HG03354 (cell line): Measurements from ENCODE around the gene USP8.

ENCODE experiments used
- ATAC-seq: cut with Tn5 transposase; IDR thresholded peaks from one replicate; pipeline ENCODE4 v1.9.1; 2021; ENCODE audit warnings: mild to moderate bottlenecking; ENCODE audit not compliant: unreplicated experiment, poor library complexity, severe bottlenecking

Gene USP8

DNA sequence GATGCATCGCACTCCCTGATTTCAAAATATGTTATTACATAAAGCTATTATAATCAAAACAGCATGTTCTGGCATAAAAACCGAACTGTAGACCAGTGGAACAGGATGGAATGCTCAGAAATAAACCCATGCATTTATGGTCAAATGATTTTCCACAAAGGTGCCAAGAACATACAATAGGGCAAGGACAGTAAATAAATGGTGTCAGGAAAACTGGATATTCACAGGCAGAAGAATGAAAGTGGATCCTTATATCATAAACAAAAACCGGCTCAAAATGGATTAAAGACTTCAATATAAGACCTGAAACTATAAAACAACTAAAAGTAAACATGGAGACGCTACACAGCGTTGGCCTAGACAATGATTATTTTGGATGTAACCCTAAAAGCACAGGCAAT lies 99.6 kb downstream of the USP8 start:
- ATAC-seq = no peak

DNA sequence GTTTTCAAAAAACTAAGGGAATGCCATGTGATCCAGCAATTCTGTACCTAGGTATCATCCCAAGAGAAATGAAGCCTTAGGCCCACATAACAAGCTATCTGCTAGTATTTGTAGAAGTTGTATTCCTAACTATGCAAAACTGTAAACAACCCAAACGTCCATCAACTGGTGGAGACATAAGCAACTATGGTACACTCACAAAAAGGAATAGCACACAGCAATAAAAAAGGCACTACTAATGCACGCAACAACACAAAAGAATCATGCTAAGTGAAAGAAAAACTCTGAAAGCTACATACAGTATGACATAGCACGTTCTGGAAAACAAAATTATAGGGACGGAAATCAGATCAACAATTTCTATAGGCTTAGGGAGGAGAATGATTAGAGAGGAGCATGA lies 107.0 kb downstream of the USP8 start:
- no peak for ATAC-seq

DNA sequence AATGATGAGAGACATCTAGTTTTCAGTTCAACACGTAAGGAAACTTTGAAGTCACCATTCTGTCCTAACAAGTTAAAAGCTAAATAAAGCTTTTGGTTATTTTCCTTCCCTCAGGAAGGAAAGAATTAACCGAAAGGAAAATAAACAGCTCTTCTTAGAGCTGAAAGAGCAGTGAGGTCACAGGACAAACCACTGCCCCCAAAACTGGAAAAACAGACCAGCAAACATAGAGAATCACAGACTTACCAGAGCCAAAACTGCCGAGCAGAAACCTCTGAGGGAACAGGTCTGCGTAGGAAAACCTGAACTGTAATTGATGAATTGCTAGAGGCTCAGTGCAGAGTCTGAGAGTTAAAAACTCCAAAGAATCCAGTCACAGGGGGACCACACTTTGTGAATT lies 107.6 kb downstream of the USP8 start:
- no peak for ATAC-seq

DNA sequence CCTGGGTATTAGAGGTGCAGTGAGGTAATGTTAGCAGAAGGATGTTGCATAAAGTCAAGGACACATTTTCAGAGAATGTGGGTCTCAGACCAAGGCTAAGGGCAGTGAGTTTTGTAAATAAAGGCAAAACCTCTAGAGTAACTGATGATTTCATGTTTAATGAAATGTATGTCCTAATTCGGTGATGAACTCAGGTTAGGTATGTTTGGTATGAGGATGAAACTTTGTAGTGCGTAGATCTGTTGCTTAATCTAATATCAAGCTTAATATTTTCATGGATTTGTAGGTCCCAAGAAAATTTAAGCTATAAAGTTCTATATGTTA lies 118.6 kb downstream of the USP8 start:
- ATAC-seq = no peak

DNA sequence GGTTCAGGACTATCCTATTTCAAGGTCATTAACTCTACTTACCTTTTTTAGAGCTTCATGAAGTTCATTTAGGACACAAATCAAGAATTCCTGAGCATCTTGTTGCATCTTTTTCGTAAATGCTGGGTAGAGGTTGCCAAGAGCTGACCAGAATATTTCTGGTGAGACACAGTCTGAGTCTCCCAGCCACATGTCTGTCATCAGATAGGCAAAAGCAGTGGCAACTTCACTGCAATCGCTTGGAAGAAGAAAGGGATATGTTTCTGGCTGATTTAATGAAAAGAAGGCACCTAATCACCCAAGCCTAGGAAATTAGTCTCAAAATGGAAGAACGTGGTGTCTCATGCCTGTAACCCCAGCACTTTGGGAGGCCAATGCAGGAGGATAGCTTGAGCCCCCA lies 119.4 kb downstream of the USP8 start:
- no peak for ATAC-seq

DNA sequence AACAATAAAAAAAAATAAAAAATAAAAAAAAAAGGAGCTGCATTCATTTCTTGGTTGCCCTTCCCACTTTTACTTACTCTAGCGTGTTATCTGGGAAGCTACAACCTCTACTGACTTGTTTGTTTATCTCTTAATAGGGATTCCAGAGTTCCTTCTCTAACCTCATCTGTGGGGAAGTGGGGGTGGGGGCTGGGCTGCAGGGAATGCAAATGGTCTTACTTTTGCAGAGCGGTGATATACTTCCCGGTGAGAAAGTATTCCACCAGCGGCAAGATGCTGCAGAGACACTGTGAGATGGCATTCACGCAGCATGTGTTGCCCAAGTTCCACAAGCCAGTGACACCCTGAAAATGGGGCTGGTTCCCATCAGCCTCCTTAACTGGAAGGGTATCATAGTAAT lies 120.2 kb downstream of the USP8 start:
- ATAC-seq = no peak

DNA sequence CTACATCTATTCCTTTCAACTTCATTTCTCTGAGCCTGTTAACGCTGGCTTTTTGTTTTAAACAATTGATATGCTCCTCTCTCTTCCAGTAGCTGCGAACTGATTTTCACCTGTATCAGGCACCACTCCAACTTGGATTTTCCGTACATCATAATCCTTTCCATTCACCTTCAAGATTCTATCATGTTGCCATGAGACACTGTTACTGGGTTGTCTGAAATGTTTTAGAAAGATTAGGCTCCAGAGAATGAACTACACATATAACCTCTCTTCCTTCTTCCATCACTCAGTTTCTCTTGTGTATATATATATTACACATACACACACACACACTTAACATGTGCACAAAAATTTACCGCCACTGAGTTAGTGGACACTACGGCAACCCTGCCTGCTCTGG lies 122.4 kb downstream of the USP8 start, which contains the start of gene USP50:
USP50 (minus strand) TSS at position 101 of the 400 bp plus-strand sequence. CDS start 141 bp downstream, outside the sequence.
- no peak for ATAC-seq

DNA sequence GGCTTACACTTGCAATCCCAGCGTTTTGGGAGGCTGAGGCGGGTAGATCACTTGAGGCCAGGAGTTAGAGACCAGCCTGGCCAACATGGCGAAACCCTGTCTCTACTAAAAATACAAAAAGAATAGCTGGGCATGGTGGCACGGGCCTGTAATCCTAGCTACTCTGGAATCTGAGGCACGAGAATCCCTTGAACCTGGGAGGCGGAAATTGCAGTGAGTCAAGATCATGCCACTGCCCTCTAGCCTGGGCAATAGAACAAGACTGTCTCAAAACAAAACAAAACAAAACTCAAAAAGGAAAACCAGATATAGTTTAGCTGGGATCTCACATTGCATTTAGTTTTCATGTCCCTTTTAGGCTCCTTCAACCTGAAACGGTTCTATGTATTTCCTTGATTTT lies 125.1 kb downstream of the USP8 start:
- no peak for ATAC-seq

DNA sequence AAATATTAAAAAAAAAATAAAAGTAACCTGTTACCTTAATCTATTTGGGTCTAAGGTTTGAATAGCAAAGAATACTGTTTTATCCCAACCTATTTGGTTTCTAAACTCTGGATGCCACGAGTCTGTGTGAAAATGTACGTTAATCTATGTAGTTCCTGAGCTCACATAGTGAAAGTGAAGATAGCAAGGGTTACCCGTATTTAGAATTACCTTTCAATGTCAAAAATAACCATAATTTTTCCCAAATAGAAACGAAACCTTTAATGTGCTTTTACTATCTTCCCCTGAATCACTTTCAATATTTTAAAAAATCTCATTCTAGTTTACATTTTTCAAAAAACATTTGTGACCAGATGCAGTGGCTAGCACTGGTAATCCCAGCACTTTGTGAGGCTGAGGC lies 128.0 kb downstream of the USP8 start:
- ATAC-seq = no peak

DNA sequence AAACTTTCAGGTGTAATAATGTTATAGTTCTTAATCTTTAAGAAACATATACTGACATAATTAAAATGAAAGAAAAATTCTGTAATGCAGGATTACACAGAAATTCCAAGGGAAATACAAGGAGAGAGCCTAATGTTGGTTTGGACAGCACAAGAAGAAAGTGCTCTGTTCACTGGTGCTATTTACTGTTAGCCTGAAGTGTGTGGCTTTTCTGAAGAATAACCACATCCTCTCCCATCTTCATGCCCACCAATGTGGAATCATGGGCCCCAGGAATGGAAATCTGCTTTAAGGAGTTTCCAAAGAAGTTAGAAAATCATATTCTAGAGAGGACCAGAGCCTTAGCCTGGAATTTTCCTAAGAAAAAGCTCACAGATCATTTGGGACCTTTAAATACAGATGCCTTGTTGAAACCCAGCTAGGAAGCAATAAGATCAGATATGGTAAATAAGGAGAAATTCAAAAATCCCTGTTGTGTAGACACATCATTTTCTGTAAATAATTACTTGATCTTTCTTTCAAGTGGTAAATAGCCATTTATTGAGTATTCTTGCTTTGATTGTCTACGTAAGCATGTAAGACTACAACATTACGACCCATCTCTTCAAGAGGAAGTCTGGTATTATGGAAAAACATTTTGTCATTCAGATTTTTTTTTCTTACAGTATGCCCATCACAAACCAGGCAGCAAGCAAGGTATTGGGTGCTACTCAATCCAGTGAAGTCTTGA lies 132.6 kb downstream of the USP8 start:
- no peak for ATAC-seq

DNA sequence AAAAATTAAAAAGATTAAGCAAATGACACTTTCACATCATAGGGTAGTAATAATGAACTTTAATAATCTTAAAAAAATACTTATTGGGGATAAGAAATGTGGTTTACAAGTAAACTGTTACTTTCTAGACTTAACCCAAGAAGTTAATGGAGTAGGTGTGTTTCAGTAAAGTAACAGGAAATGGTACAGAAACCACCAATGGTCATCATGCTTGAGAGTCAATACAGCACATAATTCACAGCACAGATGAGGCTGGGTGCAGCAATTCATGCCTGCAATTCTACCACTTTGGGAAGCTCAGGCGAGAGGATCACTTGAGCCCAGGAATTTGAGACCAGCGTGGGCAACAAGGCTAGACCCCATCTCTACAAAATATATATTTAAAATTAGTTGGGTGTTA lies 133.8 kb downstream of the USP8 start:
- ATAC-seq = no peak

DNA sequence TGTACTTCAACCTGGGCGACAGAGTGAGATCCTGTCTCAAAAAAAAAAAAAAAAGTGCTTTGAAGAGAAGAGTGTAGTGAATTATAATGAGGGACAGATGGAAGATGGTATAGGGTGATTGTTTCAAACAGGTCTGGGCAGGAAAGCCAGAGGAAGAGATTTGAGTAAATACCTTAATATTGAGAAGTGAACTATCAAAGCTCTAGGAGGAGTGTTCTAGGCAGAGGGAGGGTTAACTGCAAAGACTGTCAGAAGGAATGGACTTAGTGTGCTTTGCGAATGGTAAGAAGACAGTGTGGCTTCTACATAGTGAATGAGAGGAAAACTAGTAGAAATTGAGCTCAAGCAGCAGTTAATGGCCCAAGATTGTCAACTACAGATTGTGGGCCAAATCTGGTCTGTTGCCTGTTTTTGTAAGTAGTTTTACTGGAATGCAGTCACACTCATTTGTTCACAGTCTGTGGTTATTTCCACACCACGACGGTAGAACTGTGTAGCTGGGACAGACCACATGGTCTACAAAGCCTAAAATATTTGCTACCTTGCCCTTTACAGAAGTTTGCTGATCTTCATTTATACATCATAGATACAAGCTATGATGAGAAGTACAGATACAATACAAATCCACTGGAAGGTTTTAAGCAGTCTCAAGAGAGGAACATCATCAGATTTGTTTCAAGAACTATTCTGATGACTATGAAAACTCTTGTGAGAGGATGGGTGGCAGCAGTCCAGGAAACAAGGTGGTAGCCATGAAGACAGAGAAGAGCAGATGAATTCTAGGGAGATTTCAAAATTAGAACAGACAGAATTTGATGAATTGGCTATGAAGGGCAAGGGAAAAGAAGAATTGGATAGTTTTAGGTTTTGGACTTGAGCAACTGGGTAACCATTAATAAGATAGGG lies 138.8 kb downstream of the USP8 start:
- no peak for ATAC-seq

DNA sequence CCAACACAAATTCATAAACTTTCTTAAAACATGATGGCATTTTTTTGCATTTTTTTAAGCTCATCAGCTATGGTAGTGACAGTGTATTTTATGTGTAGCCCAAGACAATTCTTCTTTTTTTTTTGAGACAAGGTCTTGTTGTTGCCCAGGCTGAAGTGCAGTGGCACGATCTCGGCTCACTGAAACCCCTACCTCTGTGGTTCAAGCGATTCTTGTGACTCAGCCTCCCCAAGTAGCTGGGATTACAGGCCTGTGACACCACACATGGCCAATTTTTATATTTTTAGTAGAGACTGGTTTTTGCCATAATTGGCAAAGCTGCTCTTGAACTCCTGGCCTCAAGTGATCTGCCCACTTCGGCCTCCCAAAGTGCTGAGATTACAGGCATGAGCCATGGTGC lies 139.6 kb downstream of the USP8 start:
- no peak for ATAC-seq
